Fibroblast of lung (primary cell): Measurements from ENCODE around the gene NUDT19. TPM values are rescaled to one million over a fixed set of nuclear protein-coding genes. Genes with fewer than 3 reads are reported as not detected.
"Not testable (repeated sequence)": the region's sequence is repeated elsewhere in the genome, so short reads cannot be mapped to it uniquely, and the experiment has no call there.

ENCODE experiments used
- DNase-seq, 2 donors: peaks; one replicate each; pipeline versions ENCODE4 v3.0.0 to v3.0.0-alpha.2; 2010; ENCODE audit warnings: low read depth in 2 of 2
- H2AFZ ChIP-seq: 2 replicates; pipeline ENCODE4 v1.5.1; 2012; ENCODE audit warnings: low read length, control low read depth, inconsistent platforms
- H3K27ac ChIP-seq: 2 replicates; pipeline ENCODE4 v1.5.1; 2011; ENCODE audit warnings: low read length, control low read depth; ENCODE audit not compliant: insufficient read depth
- H3K27me3 ChIP-seq: 2 replicates; pipeline ENCODE4 v1.5.1; 2011; ENCODE audit warnings: mild to moderate bottlenecking, low read length; ENCODE audit not compliant: control insufficient read depth, insufficient read depth
- H3K36me3 ChIP-seq: 2 replicates; pipeline ENCODE4 v1.5.1; 2011; ENCODE audit warnings: low read length; ENCODE audit not compliant: control insufficient read depth, insufficient read depth
- H3K4me1 ChIP-seq: 2 replicates; pipeline ENCODE4 v1.5.1; 2011; ENCODE audit warnings: low read length; ENCODE audit not compliant: control insufficient read depth, insufficient read depth; ENCODE audit errors: extremely low read depth
- H3K4me2 ChIP-seq: 2 replicates; pipeline ENCODE4 v1.5.1; 2011; ENCODE audit warnings: low read length, control low read depth; ENCODE audit not compliant: insufficient read depth; ENCODE audit errors: extremely low read depth
- H3K4me3 ChIP-seq, 4 experiments: fragments of 200-600 bp in 1 of 4; sonication (generic) in 1 of 4; replicated peaks in 1 of 4; 2 replicates each; pipeline ENCODE4 v1.5.1; 2011 to 2016; ENCODE audit warnings: low read length in 4 of 4, low read depth in 3 of 4, mild to moderate bottlenecking in 3 of 4, control low read depth in 2 of 4, inconsistent platforms in 1 of 4, mixed read lengths in 1 of 4; ENCODE audit not compliant: insufficient read depth in 1 of 4; ENCODE audit errors: control extremely low read depth in 1 of 4
- H3K79me2 ChIP-seq: 2 replicates; pipeline ENCODE4 v1.5.1; 2012; ENCODE audit warnings: mild to moderate bottlenecking, low read length, inconsistent platforms; ENCODE audit not compliant: control insufficient read depth, insufficient read depth
- H3K9ac ChIP-seq: 2 replicates; pipeline ENCODE4 v1.5.1; 2011; ENCODE audit warnings: mild to moderate bottlenecking, low read length, control low read depth; ENCODE audit not compliant: insufficient read depth
- H3K9me3 ChIP-seq: 2 replicates; pipeline ENCODE4 v1.5.1; 2012; ENCODE audit warnings: low read depth, low read length; ENCODE audit not compliant: control insufficient read depth, insufficient read depth
- H4K20me1 ChIP-seq: 2 replicates; pipeline ENCODE4 v1.5.1; 2011; ENCODE audit warnings: low read length; ENCODE audit not compliant: control insufficient read depth, insufficient read depth; ENCODE audit errors: extremely low read depth
- EZH2 ChIP-seq: IDR thresholded peaks from 2 replicates; pipeline ENCODE4 v1.5.1; 2012; ENCODE audit warnings: low read length, control low read depth, mild to moderate bottlenecking; ENCODE audit errors: missing control alignments
- polyA plus RNA-seq, 2 donors: library from polyadenylated mRNA; depleted of rRNA in 1 of 2; stranded (reverse) in 1 of 2; unstranded in 1 of 2; fragments of >200 nt; gene quantifications; 2 replicates each; pipeline ENCODE4 v1.2.1, GENCODE V29; 2011 to 2012; ENCODE audit warnings: missing spikeins in 1 of 2
- total RNA-seq: library from RNA; depleted of rRNA; stranded (reverse); fragments of >200 nt; gene quantifications from 2 replicates; pipeline ENCODE4 v1.2.1, GENCODE V29; 2014
- TF ChIP-seq, protein P1 (sequence below), 2 donors: IDR thresholded peaks in 1 of 2; conservative IDR thresholded peaks in 1 of 2; 1 replicate in 1 of 2; 2 replicates in 1 of 2; pipeline ENCODE4 v1.5.1; 2011 to 2012; ENCODE audit warnings: low read length in 2 of 2, control low read depth in 1 of 2, inconsistent platforms in 1 of 2, low read depth in 1 of 2, mild to moderate bottlenecking in 1 of 2

Gene NUDT19
- total and polyA plus RNA-seq, 2 donors (not counting 1 experiment from before 2014, with no cell fraction given), result 7.8 to 8.2 TPM

GRCh38 chr19:32691952-32692726, 518 bp downstream of the NUDT19 start:
- peak overlapping the region; percentile 92 for H3K9ac ChIP-seq
- H3K27me3 ChIP-seq, result no peaks in the 10 kb centered on the region
- peaks cover 2% of the 10 kb centered on the region for H3K4me1 ChIP-seq
- peaks cover 24% of the 10 kb centered on the region for H3K79me2 ChIP-seq
- no peaks in the 10 kb centered on the region for H3K9me3 ChIP-seq
- peak; percentile 72 to 80 for DNase-seq
- no peaks in the 10 kb centered on the region for H3K36me3 ChIP-seq
- H4K20me1 ChIP-seq, result no peaks in the 10 kb centered on the region
- peak overlapping the region; percentile 86 for H3K4me2 ChIP-seq
- TF ChIP-seq EZH2, result no peak
- TF ChIP-seq, protein P1, sequence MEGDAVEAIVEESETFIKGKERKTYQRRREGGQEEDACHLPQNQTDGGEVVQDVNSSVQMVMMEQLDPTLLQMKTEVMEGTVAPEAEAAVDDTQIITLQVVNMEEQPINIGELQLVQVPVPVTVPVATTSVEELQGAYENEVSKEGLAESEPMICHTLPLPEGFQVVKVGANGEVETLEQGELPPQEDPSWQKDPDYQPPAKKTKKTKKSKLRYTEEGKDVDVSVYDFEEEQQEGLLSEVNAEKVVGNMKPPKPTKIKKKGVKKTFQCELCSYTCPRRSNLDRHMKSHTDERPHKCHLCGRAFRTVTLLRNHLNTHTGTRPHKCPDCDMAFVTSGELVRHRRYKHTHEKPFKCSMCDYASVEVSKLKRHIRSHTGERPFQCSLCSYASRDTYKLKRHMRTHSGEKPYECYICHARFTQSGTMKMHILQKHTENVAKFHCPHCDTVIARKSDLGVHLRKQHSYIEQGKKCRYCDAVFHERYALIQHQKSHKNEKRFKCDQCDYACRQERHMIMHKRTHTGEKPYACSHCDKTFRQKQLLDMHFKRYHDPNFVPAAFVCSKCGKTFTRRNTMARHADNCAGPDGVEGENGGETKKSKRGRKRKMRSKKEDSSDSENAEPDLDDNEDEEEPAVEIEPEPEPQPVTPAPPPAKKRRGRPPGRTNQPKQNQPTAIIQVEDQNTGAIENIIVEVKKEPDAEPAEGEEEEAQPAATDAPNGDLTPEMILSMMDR (conservative IDR thresholded peaks at IDR 0.05 in 1 of 2, IDR thresholded peaks at IDR 0.05 in 1 of 2; ENCODE audit: low read depth in 1 of 2, low read length in 2 of 2), result no peak
- H3K27ac ChIP-seq, result peak overlapping the region; percentile 75
- peak overlapping the region; percentile 87 for H2AFZ ChIP-seq
- peak overlapping the region; percentile 34 to 75 (median 56) for H3K4me3 ChIP-seq

DNA sequence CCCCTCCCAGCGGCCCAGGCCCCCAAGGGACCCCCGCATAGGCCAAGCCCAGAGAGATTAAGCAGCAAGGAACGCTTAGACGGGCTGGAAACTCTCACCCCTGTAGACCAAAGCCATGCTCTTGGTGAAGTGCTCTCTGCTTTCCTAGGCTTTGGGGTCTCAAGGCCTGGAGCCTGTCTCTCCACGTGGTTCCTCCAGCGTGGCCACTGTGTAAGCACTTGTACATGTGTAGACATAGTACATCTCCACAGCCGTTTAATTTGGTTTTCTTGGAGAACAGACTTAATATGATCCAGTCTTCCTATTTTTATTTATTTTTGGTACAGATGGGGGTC, 1.1 kb downstream of the NUDT19 start:
- TF ChIP-seq, protein P1 (conservative IDR thresholded peaks at IDR 0.05 in 1 of 2, IDR thresholded peaks at IDR 0.05 in 1 of 2; ENCODE audit: low read depth in 1 of 2, low read length in 2 of 2), result no peak
- no peak for TF ChIP-seq EZH2
- Histone ChIP-seq H4K20me1 (no peaks in the 10 kb centered on the region), H3K27me3 (no peaks in the 10 kb centered on the region), H3K9me3 (no peaks in the 10 kb centered on the region), H3K36me3 (no peaks in the 10 kb centered on the region), H3K9ac (peak overlapping the region; percentile 92), H3K79me2 (peaks cover 26% of the 10 kb centered on the region), H3K4me1 (peaks cover 2% of the 10 kb centered on the region), H3K27ac (peak overlapping the region; percentile 75), H3K4me3 (peak overlapping the region; percentile 34 to 75 (median 56)), H3K4me2 (peak overlapping the region; percentile 86), H2AFZ (peak overlapping the region; percentile 87)
- DNase-seq, result no peak

- H3K27ac ChIP-seq, H2AFZ ChIP-seq, H3K9me3 ChIP-seq, H4K20me1 ChIP-seq, H3K9ac ChIP-seq, H3K36me3 ChIP-seq, H3K27me3 ChIP-seq, DNase-seq, H3K4me1 ChIP-seq: not testable (repeated sequence)
- H3K4me3 ChIP-seq, result peak overlapping the region in 2 of 4 experiments; percentile 69 to 75
- peaks cover 27% of the 10 kb centered on the region for H3K79me2 ChIP-seq
- peak overlapping the region; percentile 35 for H3K4me2 ChIP-seq
These were observed 1.8 kb downstream of the NUDT19 start for GRCh38 chr19:32693151-32694108.

DNA sequence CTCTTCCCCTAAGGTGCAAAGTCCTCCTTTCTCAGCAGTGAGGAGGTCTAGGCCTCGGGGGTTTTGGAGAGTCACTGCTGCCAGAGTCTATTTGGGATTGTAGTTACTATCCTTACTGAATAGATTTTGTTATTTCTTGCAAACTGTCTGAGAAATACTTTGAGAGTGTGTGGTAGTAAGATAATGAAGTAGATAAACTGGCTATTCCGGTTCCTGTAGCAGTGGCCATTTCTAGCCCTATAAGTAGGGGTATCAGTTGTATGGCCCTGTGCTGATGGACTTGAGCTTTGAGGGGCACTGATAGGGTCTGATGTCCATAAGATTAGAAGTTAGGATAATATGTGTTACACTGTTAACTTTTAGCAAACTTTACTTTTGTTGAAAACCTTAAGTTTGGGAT, 2.7 kb downstream of the NUDT19 start:
- H3K4me3 ChIP-seq, result peak overlapping the region in 2 of 4 experiments; percentile 17 to 20
- H3K27ac ChIP-seq, H4K20me1 ChIP-seq, H3K36me3 ChIP-seq, H3K9me3 ChIP-seq, DNase-seq, H3K4me2 ChIP-seq, H3K4me1 ChIP-seq, H3K27me3 ChIP-seq, H2AFZ ChIP-seq, H3K9ac ChIP-seq: not testable (repeated sequence)
- H3K79me2 ChIP-seq, result peaks cover 27% of the 10 kb centered on the region

- H3K79me2 ChIP-seq, result peaks cover 27% of the 10 kb centered on the region
- not testable (repeated sequence) for H3K36me3 ChIP-seq, H3K4me1 ChIP-seq, H3K27ac ChIP-seq, H2AFZ ChIP-seq, H4K20me1 ChIP-seq, H3K27me3 ChIP-seq, DNase-seq, H3K9ac ChIP-seq, H3K9me3 ChIP-seq, H3K4me2 ChIP-seq, H3K4me3 ChIP-seq
These were observed 3.2 kb downstream of the NUDT19 start for GRCh38 chr19:32694851-32695250.
